HepG2 (cell line): ENCODE results near the gene ABCA4. TPM values are rescaled to one million over a fixed set of nuclear protein-coding genes. Genes with fewer than 3 reads are reported as not detected.

ENCODE experiments used
- FOXK2 ChIP-seq: fragments of 450-650 bp; IDR thresholded peaks from 2 replicates; pipeline ENCODE4 v1.6.1; 2016
- MTF2 ChIP-seq: sonication (generic); formaldehyde crosslinking; IDR thresholded peaks from 2 replicates; pipeline ENCODE4 v1.5.0; 2020; ENCODE audit warnings: missing genetic modification reagents, borderline replicate concordance
- SRF ChIP-seq: IDR thresholded peaks from 2 replicates; pipeline ENCODE4 v1.6.1; 2011; ENCODE audit warnings: mild to moderate bottlenecking, low read depth, low read length, moderate library complexity
- ZFP91 ChIP-seq: sonication (generic); formaldehyde crosslinking; IDR thresholded peaks from 2 replicates; pipeline ENCODE4 v1.9.0; 2022; ENCODE audit warnings: missing genetic modification reagents, mild to moderate bottlenecking, borderline replicate concordance
- ZNF318 ChIP-seq: sonication (generic); formaldehyde crosslinking; IDR thresholded peaks from 2 replicates; pipeline ENCODE4 v1.4.0; 2020; ENCODE audit warnings: mild to moderate bottlenecking, missing genetic modification reagents
- ZNF331 ChIP-seq: sonication (generic); formaldehyde crosslinking; IDR thresholded peaks from 2 replicates; pipeline ENCODE4 v1.4.0; 2020; ENCODE audit warnings: missing genetic modification reagents
- ZNF619 ChIP-seq: sonication (generic); formaldehyde crosslinking; IDR thresholded peaks from 2 replicates; pipeline ENCODE4 v1.4.0; 2020; ENCODE audit warnings: mild to moderate bottlenecking, missing genetic modification reagents
- ZNF761 ChIP-seq: sonication (generic); formaldehyde crosslinking; conservative IDR thresholded peaks from 2 replicates; pipeline ENCODE4 v1.4.0; 2020; ENCODE audit warnings: mild to moderate bottlenecking, missing genetic modification reagents
- polyA plus RNA-seq, 8 experiments: library from polyadenylated mRNA; depleted of rRNA in 3 of 8; stranded (reverse) in 7 of 8; unstranded in 1 of 8; fragments of >200 nt; fragmentation: Illumina TruSeq in 4 of 8; extraction: Trizol in 4 of 8; gene quantifications; 2 replicates each; pipeline versions ENCODE4 v1.2.1 to v1.2.3, GENCODE V29; 2011 to 2016; ENCODE audit warnings: low read depth in 4 of 8, missing spikeins in 1 of 8, mixed read lengths in 1 of 8; ENCODE audit not compliant: insufficient read depth in 1 of 8
- total RNA-seq, 5 experiments: library from RNA; depleted of rRNA; stranded (reverse); fragments of >200 nt; fragmentation: Illumina TruSeq; extraction: Trizol; gene quantifications; 2 replicates each; pipeline ENCODE4 v1.2.3, GENCODE V29; 2016; ENCODE audit warnings: low read depth in 1 of 5
- TF ChIP-seq, protein P1 (sequence below): IDR thresholded peaks from 2 replicates; pipeline ENCODE4 v1.6.1; 2016; ENCODE audit warnings: mild to moderate bottlenecking
- TF ChIP-seq, protein P2 (sequence below): sonication (generic); formaldehyde crosslinking; IDR thresholded peaks from 2 replicates; pipeline ENCODE4 v1.5.0; 2020; ENCODE audit warnings: mild to moderate bottlenecking, missing genetic modification reagents, borderline replicate concordance
- TF ChIP-seq, protein P3 (sequence below): sonication (generic); formaldehyde crosslinking; conservative IDR thresholded peaks from 2 replicates; pipeline ENCODE4 v1.4.0; 2020; ENCODE audit warnings: mild to moderate bottlenecking, missing genetic modification reagents, moderate library complexity

ABCA4 gene
- total and polyA plus RNA-seq, 2 of the 13 experiments (the other 11 are each of a cell fraction or from before 2014, with no cell fraction given), result 0.24 to 0.67 TPM

GRCh38 chr1:94044290-94044790 is 76.6 kb downstream of the ABCA4 start (continued):
- 0 out of 2 replicates have a peak, but pooled peaks have one; percentile 52 for TF ChIP-seq ZNF318 (CRISPR knock-in tag)
- TF ChIP-seq, protein P1, sequence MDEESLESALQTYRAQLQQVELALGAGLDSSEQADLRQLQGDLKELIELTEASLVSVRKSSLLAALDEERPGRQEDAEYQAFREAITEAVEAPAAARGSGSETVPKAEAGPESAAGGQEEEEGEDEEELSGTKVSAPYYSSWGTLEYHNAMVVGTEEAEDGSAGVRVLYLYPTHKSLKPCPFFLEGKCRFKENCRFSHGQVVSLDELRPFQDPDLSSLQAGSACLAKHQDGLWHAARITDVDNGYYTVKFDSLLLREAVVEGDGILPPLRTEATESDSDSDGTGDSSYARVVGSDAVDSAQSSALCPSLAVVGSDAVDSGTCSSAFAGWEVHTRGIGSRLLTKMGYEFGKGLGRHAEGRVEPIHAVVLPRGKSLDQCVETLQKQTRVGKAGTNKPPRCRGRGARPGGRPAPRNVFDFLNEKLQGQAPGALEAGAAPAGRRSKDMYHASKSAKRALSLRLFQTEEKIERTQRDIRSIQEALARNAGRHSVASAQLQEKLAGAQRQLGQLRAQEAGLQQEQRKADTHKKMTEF (CRISPR knock-in tag), result 0 out of 2 replicates have a peak, but pooled peaks have one; percentile 28
- peak; percentile 44; the same call in 1 of the 2 replicates for TF ChIP-seq ZFP91 (CRISPR knock-in tag)
- 0 out of 2 replicates have a peak, but pooled peaks have one; percentile 36 for TF ChIP-seq ZNF331 (CRISPR knock-in tag)
- TF ChIP-seq, protein P2, sequence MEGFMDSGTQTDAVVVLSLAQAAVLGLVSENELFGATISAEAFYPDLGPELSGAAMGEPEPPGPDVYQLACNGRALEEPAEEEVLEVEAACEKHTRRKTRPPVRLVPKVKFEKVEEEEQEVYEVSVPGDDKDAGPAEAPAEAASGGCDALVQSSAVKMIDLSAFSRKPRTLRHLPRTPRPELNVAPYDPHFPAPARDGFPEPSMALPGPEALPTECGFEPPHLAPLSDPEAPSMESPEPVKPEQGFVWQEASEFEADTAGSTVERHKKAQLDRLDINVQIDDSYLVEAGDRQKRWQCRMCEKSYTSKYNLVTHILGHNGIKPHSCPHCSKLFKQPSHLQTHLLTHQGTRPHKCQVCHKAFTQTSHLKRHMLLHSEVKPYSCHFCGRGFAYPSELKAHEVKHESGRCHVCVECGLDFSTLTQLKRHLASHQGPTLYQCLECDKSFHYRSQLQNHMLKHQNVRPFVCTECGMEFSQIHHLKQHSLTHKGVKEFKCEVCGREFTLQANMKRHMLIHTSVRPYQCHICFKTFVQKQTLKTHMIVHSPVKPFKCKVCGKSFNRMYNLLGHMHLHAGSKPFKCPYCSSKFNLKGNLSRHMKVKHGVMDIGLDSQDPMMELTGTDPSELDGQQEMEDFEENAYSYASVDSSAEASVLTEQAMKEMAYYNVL, result peak; percentile 53; the same call in 1 of the 2 replicates
- TF ChIP-seq, protein P3, sequence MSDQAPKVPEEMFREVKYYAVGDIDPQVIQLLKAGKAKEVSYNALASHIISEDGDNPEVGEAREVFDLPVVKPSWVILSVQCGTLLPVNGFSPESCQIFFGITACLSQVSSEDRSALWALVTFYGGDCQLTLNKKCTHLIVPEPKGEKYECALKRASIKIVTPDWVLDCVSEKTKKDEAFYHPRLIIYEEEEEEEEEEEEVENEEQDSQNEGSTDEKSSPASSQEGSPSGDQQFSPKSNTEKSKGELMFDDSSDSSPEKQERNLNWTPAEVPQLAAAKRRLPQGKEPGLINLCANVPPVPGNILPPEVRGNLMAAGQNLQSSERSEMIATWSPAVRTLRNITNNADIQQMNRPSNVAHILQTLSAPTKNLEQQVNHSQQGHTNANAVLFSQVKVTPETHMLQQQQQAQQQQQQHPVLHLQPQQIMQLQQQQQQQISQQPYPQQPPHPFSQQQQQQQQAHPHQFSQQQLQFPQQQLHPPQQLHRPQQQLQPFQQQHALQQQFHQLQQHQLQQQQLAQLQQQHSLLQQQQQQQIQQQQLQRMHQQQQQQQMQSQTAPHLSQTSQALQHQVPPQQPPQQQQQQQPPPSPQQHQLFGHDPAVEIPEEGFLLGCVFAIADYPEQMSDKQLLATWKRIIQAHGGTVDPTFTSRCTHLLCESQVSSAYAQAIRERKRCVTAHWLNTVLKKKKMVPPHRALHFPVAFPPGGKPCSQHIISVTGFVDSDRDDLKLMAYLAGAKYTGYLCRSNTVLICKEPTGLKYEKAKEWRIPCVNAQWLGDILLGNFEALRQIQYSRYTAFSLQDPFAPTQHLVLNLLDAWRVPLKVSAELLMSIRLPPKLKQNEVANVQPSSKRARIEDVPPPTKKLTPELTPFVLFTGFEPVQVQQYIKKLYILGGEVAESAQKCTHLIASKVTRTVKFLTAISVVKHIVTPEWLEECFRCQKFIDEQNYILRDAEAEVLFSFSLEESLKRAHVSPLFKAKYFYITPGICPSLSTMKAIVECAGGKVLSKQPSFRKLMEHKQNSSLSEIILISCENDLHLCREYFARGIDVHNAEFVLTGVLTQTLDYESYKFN (CRISPR knock-in tag), result peak; percentile 39; the same call in 1 of the 2 replicates
- TF ChIP-seq ZNF761 (CRISPR knock-in tag), result no peak
- TF ChIP-seq ZNF619 (CRISPR knock-in tag), result 0 out of 2 replicates have a peak, but pooled peaks have one; percentile 56
- TF ChIP-seq FOXK2, result no peak
- TF ChIP-seq SRF, result peak; percentile 71; the same call in 1 of the 2 replicates
- no peak for TF ChIP-seq MTF2 (CRISPR knock-in tag)
